HepG2 (cell line): ENCODE results near the gene METTL26. TPM values are rescaled to one million over a fixed set of nuclear protein-coding genes. Genes with fewer than 3 reads are reported as not detected.
A peak's percentile ranks its signal among the peaks of the same experiment; 100 is the strongest.

Experiments
- HDAC1 ChIP-seq: sonication (generic); formaldehyde crosslinking; IDR thresholded peaks from 2 replicates; pipeline ENCODE4 v1.5.1; 2020; ENCODE audit warnings: mild to moderate bottlenecking, missing genetic modification reagents
- HES4 ChIP-seq: sonication (generic); formaldehyde crosslinking; IDR thresholded peaks from 2 replicates; pipeline ENCODE4 v1.9.0; 2021; ENCODE audit warnings: mild to moderate bottlenecking, missing genetic modification reagents, borderline replicate concordance
- HOMEZ ChIP-seq: IDR thresholded peaks from 2 replicates; pipeline ENCODE4 v1.6.1; 2016; ENCODE audit warnings: low read depth
- KLF11 ChIP-seq: IDR thresholded peaks from 2 replicates; pipeline ENCODE4 v1.6.1; 2016; ENCODE audit warnings: missing compliant biosample characterization
- KLF6 ChIP-seq: IDR thresholded peaks from 2 replicates; pipeline ENCODE4 v1.8.0; 2016; ENCODE audit warnings: missing biosample characterization, missing genetic modification reagents
- LCORL ChIP-seq, 2 experiments: fragments of 450-650 bp in 1 of 2; sonication (generic) in 1 of 2; formaldehyde crosslinking in 1 of 2; IDR thresholded peaks; 2 replicates each; pipeline versions ENCODE4 v1.5.0 to v1.6.1; 2017 to 2020; ENCODE audit warnings: antibody characterized with exemption in 1 of 2, missing genetic modification reagents in 1 of 2
- MBD4 ChIP-seq: IDR thresholded peaks from 2 replicates; pipeline ENCODE4 v1.6.1; 2012; ENCODE audit warnings: low read length, inconsistent platforms, borderline replicate concordance
- MTA3 ChIP-seq: sonication (generic); formaldehyde crosslinking; IDR thresholded peaks from 2 replicates; pipeline ENCODE4 v1.4.0; 2020; ENCODE audit warnings: missing genetic modification reagents
- NR2F6 ChIP-seq, 2 experiments: IDR thresholded peaks; 2 replicates each; pipeline ENCODE4 v1.6.1; 2016; ENCODE audit warnings: antibody characterized with exemption in 1 of 2, mild to moderate bottlenecking in 1 of 2
- POLR2AphosphoS2 ChIP-seq: IDR thresholded peaks from 2 replicates; pipeline ENCODE4 v1.6.1; 2011; ENCODE audit warnings: low read depth, low read length, improper control_type of control experiment
- ZFP1 ChIP-seq: IDR thresholded peaks from 2 replicates; pipeline ENCODE4 v1.6.1; 2016
- ZFP36L2 ChIP-seq: sonication (generic); formaldehyde crosslinking; IDR thresholded peaks from 2 replicates; pipeline ENCODE4 v1.4.0; 2020; ENCODE audit warnings: missing genetic modification reagents
- ZHX1 ChIP-seq: sonication (generic); formaldehyde crosslinking; IDR thresholded peaks from 2 replicates; pipeline ENCODE4 v1.8.1; 2022; ENCODE audit warnings: low read depth, mild to moderate bottlenecking, missing genetic modification reagents
- ZMYM4 ChIP-seq: sonication (generic); formaldehyde crosslinking; IDR thresholded peaks from 2 replicates; pipeline ENCODE4 v1.8.1; 2023; ENCODE audit warnings: mild to moderate bottlenecking, missing genetic modification reagents
- ZNF383 ChIP-seq: sonication (generic); formaldehyde crosslinking; IDR thresholded peaks from 2 replicates; pipeline ENCODE4 v1.4.0; 2020; ENCODE audit warnings: missing genetic modification reagents, mild to moderate bottlenecking, borderline replicate concordance
- ZNF609 ChIP-seq: sonication (generic); formaldehyde crosslinking; IDR thresholded peaks from 2 replicates; pipeline ENCODE4 v1.4.0; 2020; ENCODE audit warnings: mild to moderate bottlenecking, missing genetic modification reagents, borderline replicate concordance
- ZNF776 ChIP-seq: sonication (generic); formaldehyde crosslinking; IDR thresholded peaks from 2 replicates; pipeline ENCODE4 v1.4.0; 2020; ENCODE audit warnings: mild to moderate bottlenecking, missing genetic modification reagents
- ZNF784 ChIP-seq: sonication (generic); formaldehyde crosslinking; IDR thresholded peaks from 2 replicates; pipeline ENCODE4 v1.5.1; 2020; ENCODE audit warnings: missing genetic modification reagents, mild to moderate bottlenecking, borderline replicate concordance
- polyA plus RNA-seq, 8 experiments: library from polyadenylated mRNA; depleted of rRNA in 3 of 8; stranded (reverse) in 7 of 8; unstranded in 1 of 8; fragments of >200 nt; fragmentation: Illumina TruSeq in 4 of 8; extraction: Trizol in 4 of 8; gene quantifications; 2 replicates each; pipeline versions ENCODE4 v1.2.1 to v1.2.3, GENCODE V29; 2011 to 2016; ENCODE audit warnings: low read depth in 4 of 8, missing spikeins in 1 of 8, mixed read lengths in 1 of 8; ENCODE audit not compliant: insufficient read depth in 1 of 8
- total RNA-seq, 5 experiments: library from RNA; depleted of rRNA; stranded (reverse); fragments of >200 nt; fragmentation: Illumina TruSeq; extraction: Trizol; gene quantifications; 2 replicates each; pipeline ENCODE4 v1.2.3, GENCODE V29; 2016; ENCODE audit warnings: low read depth in 1 of 5

METTL26 gene
- total and polyA plus RNA-seq, 2 of the 13 experiments (the other 11 are each of a cell fraction or from before 2014, with no cell fraction given) = 65.5 to 70.1 TPM

GRCh38 chr16:679814-680624, 43.9 kb upstream of the METTL26 start, which contains the start of gene STUB1 (continued):
- no peak for TF ChIP-seq ZHX1 (CRISPR knock-in tag)
- TF ChIP-seq KLF11 (CRISPR knock-in tag) = no peak
- TF ChIP-seq LCORL (IDR thresholded peaks at IDR 0.05) = no peak
- TF ChIP-seq LCORL (CRISPR knock-in tag; IDR thresholded peaks at IDR 0.05) = no peak
- TF ChIP-seq HES4 (CRISPR knock-in tag) = peak; percentile 75; the same call in 1 of the 2 replicates
- no peak for TF ChIP-seq MBD4
- TF ChIP-seq ZNF383 (CRISPR knock-in tag) = no peak
- no peak for TF ChIP-seq HOMEZ (CRISPR knock-in tag)
- no peak for TF ChIP-seq ZFP1 (CRISPR knock-in tag)
- no peak for TF ChIP-seq KLF6 (CRISPR knock-in tag)
- TF ChIP-seq ZFP36L2 (CRISPR knock-in tag) = no peak
- no peak for TF ChIP-seq ZNF784 (CRISPR knock-in tag)
- no peak; the same call in 1 of the 2 replicates for TF ChIP-seq ZNF776
- no peak for TF ChIP-seq MTA3 (CRISPR knock-in tag)
- no peak for TF ChIP-seq HDAC1
- peak; percentile 3; the same call in 1 of the 2 replicates for TF ChIP-seq ZMYM4 (CRISPR knock-in tag)
- no peak for TF ChIP-seq POLR2AphosphoS2
- no peak; the same call in 1 of the 2 replicates for TF ChIP-seq ZNF609 (CRISPR knock-in tag)
- no peak for TF ChIP-seq NR2F6 (IDR thresholded peaks at IDR 0.05)
- no peak for TF ChIP-seq NR2F6 (CRISPR knock-in tag; IDR thresholded peaks at IDR 0.05)
